Endothelial cell of umbilical vein (primary cell): ENCODE data around the gene SLC22A4.

ENCODE experiments used
- CTCF ChIP-seq, 2 donors: IDR thresholded peaks; 1 replicate in 1 of 2; 2 replicates in 1 of 2; pipeline ENCODE4 v1.5.1; 2011; ENCODE audit warnings: low read length in 2 of 2, mild to moderate bottlenecking in 2 of 2, moderate library complexity in 2 of 2, control low read depth in 1 of 2, inconsistent platforms in 1 of 2, low read depth in 1 of 2; ENCODE audit not compliant: insufficient read depth in 1 of 2; ENCODE audit errors: extremely low read depth in 1 of 2
- EZH2 ChIP-seq: IDR thresholded peaks from 2 replicates; pipeline ENCODE4 v1.6.1; 2012; ENCODE audit warnings: borderline replicate concordance, low read depth, mild to moderate bottlenecking, moderate library complexity, low read length, inconsistent platforms; ENCODE audit not compliant: severe bottlenecking
- POLR2AphosphoS5 ChIP-seq: IDR thresholded peaks from 2 replicates; pipeline ENCODE4 v1.6.1; 2012; ENCODE audit warnings: low read depth, mild to moderate bottlenecking, control low read depth, low read length, moderate library complexity; ENCODE audit not compliant: insufficient read depth
- TF ChIP-seq, protein P1 (sequence below): IDR thresholded peaks from 2 replicates; pipeline ENCODE4 v1.6.1; 2011; ENCODE audit not compliant: insufficient read depth, insufficient read length

DNA sequence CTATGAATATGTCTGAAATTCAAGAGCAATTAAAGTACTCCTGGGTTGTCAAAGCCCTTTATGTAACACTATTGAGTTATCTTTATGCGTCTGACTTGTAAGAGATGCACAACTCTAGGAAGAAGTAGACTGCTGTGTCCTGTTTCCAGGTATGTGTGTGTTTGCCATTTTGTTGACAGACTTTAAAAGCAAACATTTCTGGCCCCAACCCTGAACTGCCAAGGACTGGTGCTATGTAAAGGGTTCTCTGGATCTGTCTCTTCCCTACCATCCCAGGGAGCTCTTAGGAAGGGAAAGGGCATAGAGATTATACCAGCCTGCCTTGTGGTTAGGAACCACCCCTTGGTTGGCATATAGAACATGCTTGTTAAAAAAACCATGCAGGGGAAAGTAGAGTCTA lies 87.4 kb downstream of the SLC22A4 start:
- TF ChIP-seq POLR2AphosphoS5 (no peak), CTCF (IDR thresholded peaks at IDR 0.05; ENCODE audit: extremely low read depth in 1 of 2, insufficient read depth in 1 of 2, low read depth in 1 of 2, low read length in 2 of 2) (no peak), EZH2 (no peak)
- TF ChIP-seq, protein P1, sequence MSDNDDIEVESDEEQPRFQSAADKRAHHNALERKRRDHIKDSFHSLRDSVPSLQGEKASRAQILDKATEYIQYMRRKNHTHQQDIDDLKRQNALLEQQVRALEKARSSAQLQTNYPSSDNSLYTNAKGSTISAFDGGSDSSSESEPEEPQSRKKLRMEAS = no peak
